ENCODE data around the gene TTC39C. TPM values are rescaled to one million over a fixed set of nuclear protein-coding genes. Genes with fewer than 3 reads are reported as not detected.
A peak's percentile ranks its signal among the peaks of the same experiment; 100 is the strongest.

The TTC39C gene
- total and polyA plus RNA-seq, 2 experiments from 2014 or later, result 4.1 to 6.0 TPM

GRCh38 chr18:24114924-24115549 is 100.5 kb downstream of the TTC39C start:
- H3K27me3 ChIP-seq, result no peaks in the 10 kb centered on the region
- H3K4me3 ChIP-seq, result no peak overlapping the region
- no peaks in the 10 kb centered on the region for H3K9me3 ChIP-seq (ENCODE audit: low read depth)
- no peaks in the 10 kb centered on the region for H3K4me1 ChIP-seq (ENCODE audit: low read depth)
- no peaks in the 10 kb centered on the region for H3K36me3 ChIP-seq
- no peak for DNase-seq (ENCODE audit: low read depth in 1 of 2, low spot score in 1 of 2)
- no peak for TF ChIP-seq CTCF (IDR thresholded peaks at IDR 0.05; ENCODE audit: low read depth, low read length)
- H3K27ac ChIP-seq, result no peak overlapping the region

GRCh38 chr18:24115628-24116027 is 101.1 kb downstream of the TTC39C start:
- no peak for DNase-seq (ENCODE audit: low read depth in 1 of 2, low spot score in 1 of 2)
- no peak for TF ChIP-seq CTCF (IDR thresholded peaks at IDR 0.05; ENCODE audit: low read depth, low read length)
- Histone ChIP-seq H3K27me3 (no peaks in the 10 kb centered on the region), H3K9me3 (ENCODE audit: low read depth) (no peaks in the 10 kb centered on the region), H3K4me1 (ENCODE audit: low read depth) (no peaks in the 10 kb centered on the region), H3K36me3 (no peaks in the 10 kb centered on the region), H3K27ac (no peak overlapping the region), H3K4me3 (no peak overlapping the region)

GRCh38 chr18:24118750-24119577 is 104.4 kb downstream of the TTC39C start:
- peak; percentile 75 for TF ChIP-seq CTCF (IDR thresholded peaks at IDR 0.05; ENCODE audit: low read depth, low read length)
- H3K27me3 ChIP-seq, result no peaks in the 10 kb centered on the region
- H3K36me3 ChIP-seq, result no peaks in the 10 kb centered on the region
- H3K4me3 ChIP-seq, result no peak overlapping the region
- DNase-seq (ENCODE audit: low read depth in 1 of 2, low spot score in 1 of 2), result peak; percentile 81 to 82
- H3K4me1 ChIP-seq (ENCODE audit: low read depth), result no peaks in the 10 kb centered on the region
- no peaks in the 10 kb centered on the region for H3K9me3 ChIP-seq (ENCODE audit: low read depth)
- H3K27ac ChIP-seq, result no peak overlapping the region

GRCh38 chr18:24120676-24121075 is 106.1 kb downstream of the TTC39C start:
- no peak for TF ChIP-seq CTCF (IDR thresholded peaks at IDR 0.05; ENCODE audit: low read depth, low read length)
- Histone ChIP-seq H3K36me3 (no peaks in the 10 kb centered on the region), H3K4me3 (no peak overlapping the region), H3K27ac (no peak overlapping the region), H3K9me3 (ENCODE audit: low read depth) (no peaks in the 10 kb centered on the region), H3K4me1 (ENCODE audit: low read depth) (no peaks in the 10 kb centered on the region), H3K27me3 (no peaks in the 10 kb centered on the region)
- no peak for DNase-seq (ENCODE audit: low read depth in 1 of 2, low spot score in 1 of 2)

GRCh38 chr18:24121625-24122024 is 107.1 kb downstream of the TTC39C start:
- no peaks in the 10 kb centered on the region for H3K4me1 ChIP-seq (ENCODE audit: low read depth)
- no peak for TF ChIP-seq CTCF (IDR thresholded peaks at IDR 0.05; ENCODE audit: low read depth, low read length)
- H3K9me3 ChIP-seq (ENCODE audit: low read depth), result no peaks in the 10 kb centered on the region
- no peak overlapping the region for H3K4me3 ChIP-seq
- H3K36me3 ChIP-seq, result no peaks in the 10 kb centered on the region
- no peaks in the 10 kb centered on the region for H3K27me3 ChIP-seq
- DNase-seq (ENCODE audit: low read depth in 1 of 2, low spot score in 1 of 2), result no peak
- no peak overlapping the region for H3K27ac ChIP-seq

Data from cardiac muscle cell (in vitro differentiated cells and primary cell).